Measurements from ENCODE around the gene NFAT5.
"Not testable (repeated sequence)": the region's sequence is repeated elsewhere in the genome, so short reads cannot be mapped to it uniquely, and the experiment has no call there.

DNA sequence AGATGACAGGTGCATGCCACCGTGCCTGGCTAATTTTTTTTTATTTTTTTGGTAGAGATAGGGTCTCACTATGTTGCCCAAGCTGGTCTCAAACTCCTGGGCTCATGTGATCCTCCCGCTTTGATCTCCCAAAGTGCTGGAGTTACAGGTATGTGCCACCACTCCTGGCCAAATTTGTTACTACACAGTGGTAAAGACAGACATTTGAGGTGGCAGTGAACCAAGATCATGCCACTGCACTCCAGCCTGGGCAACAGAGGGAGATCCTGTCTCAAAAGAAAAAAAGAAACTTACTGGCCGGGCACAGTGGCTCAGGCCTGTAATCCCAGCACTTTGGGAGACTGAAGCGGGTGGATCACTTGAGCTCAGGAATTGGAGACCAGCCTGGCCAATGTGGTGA, 163.3 kb downstream of the NFAT5 start:
- TF ChIP-seq, protein P1, sequence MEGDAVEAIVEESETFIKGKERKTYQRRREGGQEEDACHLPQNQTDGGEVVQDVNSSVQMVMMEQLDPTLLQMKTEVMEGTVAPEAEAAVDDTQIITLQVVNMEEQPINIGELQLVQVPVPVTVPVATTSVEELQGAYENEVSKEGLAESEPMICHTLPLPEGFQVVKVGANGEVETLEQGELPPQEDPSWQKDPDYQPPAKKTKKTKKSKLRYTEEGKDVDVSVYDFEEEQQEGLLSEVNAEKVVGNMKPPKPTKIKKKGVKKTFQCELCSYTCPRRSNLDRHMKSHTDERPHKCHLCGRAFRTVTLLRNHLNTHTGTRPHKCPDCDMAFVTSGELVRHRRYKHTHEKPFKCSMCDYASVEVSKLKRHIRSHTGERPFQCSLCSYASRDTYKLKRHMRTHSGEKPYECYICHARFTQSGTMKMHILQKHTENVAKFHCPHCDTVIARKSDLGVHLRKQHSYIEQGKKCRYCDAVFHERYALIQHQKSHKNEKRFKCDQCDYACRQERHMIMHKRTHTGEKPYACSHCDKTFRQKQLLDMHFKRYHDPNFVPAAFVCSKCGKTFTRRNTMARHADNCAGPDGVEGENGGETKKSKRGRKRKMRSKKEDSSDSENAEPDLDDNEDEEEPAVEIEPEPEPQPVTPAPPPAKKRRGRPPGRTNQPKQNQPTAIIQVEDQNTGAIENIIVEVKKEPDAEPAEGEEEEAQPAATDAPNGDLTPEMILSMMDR (IDR thresholded peaks at IDR 0.05): not testable (repeated sequence)
- TF ChIP-seq POLR2A (IDR thresholded peaks at IDR 0.05): not testable (repeated sequence)
